NCI-H524 (cell line): ENCODE results near the gene EMX1.
A peak's percentile ranks its signal among the peaks of the same experiment; 100 is the strongest.

ENCODE experiments used
- DNase-seq, 2 experiments: peaks; one replicate each; lab custom pipeline; 2025; lab: John Stamatoyannopoulos, UW

Gene EMX1

DNA sequence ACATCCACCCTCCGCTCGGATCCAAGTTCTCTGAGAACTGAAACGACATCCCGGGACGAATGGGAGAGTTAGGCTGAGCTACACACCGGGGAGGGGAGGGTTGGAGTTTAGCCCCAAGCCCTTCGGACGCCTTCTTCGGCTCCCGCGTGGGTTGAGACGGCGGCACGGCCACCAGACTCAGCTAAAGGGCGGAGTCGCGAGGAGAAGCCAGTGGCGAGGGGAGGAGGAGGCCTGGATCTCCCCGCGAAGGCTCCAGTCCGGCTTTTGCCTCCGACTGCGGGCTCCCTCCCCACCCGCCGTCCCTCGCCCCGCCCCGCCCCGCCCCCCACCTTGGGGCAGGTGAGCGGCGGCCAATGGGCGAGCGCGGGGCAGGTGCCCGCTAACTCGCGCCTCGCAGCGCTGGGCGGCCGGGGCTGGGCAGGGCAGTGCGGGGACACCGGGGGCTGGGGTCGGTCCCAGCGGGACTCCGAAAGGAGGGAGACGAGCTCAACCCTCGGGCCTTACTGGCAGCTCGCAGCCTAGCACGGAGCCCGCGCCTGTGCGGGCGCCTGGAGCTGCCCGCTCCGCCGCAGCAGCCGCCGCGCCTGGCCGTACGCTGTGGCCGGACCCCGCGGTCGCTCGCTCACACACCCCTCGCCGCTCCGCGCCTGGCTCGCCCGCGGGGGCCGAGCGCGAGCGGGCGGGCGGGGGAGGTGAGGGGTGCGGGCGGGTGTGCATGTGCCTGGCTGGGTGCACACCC lies at the start of gene EMX1:
Gene EMX1, plus strand, starts transcription at position 382 of the 739 bp plus-strand sequence. Its CDS starts 334 bp downstream, at position 716.
- DNase-seq = peak; percentile 36 to 66

DNA sequence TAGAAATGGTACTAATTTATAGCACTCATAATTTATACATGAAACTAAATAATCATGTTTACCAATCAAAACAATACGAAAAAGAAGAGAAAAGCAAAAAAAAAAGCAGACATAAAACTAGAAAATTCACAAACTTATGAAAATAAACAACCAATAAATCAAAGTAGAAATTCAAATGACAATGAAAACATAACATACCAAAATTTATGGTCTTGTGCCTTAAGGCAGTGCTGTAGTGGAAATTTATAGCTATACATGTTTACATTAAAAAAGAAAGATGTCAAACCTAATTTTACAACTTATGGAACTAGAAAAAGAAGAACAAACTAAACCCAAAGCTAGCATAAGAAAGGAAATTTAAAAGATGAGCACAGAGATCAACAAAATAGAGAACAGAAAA lies 46.3 kb upstream of the EMX1 start:
- DNase-seq = no peak

DNA sequence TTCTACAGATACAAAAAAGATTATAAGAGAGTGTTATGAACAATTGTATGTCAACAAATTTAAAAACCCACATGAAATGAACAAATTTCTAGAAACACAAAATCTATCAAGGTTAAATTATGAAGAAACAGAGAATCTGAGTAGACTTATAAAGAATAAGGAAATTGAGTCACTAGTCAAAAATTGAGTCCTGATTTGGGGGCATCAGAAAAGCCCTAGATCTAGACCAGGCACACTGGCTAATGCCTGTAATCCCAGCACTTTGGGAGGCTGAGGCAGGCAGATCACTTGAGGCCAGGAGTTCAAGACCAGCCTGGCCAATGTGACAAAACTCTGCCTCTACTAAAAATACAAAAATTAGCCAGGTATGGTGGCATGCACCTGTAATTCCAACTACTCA lies 45.4 kb upstream of the EMX1 start:
- DNase-seq = no peak

DNA sequence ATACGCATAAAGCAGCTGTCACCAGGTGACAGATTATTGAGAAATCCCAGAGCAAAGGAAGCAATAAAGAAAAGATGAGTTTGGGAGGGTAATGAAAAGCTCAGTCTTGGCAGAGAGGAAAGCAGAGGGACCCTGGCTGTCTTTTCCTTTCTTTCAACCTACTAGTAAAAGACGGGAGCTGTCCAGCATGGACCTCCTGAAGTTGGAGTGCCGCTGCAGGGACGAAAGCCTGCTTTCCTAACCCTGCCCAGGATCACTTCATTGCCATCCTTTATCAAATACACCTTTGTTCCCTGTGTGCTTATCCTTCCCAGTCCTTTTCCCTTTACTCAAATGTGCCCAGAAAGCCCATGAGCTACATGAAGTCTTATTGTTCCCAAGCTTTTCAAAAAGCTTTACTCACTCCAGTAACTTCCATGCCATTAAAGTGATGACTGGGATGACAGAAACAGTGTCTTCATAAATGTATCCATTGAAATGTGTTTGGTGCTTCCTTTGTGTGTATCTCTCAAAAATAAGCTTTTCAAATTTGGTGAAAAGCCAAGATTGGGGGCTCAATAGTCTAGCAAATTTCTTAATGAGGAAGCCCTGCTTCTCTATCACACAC lies 33.9 kb upstream of the EMX1 start:
- DNase-seq = no peak

DNA sequence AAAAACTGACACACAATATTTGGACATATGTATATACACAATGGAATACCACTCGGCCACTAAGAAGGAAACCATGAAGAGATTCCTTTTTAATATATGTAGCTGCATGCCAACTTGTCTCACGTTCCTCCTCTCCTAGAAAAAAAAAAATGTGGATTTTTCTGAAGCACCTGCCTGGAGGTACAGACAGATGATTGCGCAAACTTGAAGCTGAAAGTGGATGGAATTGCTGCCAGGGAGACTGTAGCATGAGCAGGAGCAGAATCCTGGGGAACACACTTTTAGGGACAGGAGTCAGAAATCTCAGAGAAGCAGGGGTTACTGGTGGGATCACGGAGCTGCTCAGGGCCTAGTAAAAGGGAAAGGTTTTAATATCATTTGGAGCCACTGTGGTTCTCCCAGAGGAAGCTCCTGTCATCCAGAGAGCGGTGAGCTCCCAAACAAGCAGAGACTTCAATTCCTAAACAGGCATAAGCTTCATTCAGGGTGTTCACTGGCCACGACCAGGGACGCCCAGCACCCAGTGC lies 30.8 kb upstream of the EMX1 start:
- DNase-seq = peak in 1 of 2 experiments; percentile 30

DNA sequence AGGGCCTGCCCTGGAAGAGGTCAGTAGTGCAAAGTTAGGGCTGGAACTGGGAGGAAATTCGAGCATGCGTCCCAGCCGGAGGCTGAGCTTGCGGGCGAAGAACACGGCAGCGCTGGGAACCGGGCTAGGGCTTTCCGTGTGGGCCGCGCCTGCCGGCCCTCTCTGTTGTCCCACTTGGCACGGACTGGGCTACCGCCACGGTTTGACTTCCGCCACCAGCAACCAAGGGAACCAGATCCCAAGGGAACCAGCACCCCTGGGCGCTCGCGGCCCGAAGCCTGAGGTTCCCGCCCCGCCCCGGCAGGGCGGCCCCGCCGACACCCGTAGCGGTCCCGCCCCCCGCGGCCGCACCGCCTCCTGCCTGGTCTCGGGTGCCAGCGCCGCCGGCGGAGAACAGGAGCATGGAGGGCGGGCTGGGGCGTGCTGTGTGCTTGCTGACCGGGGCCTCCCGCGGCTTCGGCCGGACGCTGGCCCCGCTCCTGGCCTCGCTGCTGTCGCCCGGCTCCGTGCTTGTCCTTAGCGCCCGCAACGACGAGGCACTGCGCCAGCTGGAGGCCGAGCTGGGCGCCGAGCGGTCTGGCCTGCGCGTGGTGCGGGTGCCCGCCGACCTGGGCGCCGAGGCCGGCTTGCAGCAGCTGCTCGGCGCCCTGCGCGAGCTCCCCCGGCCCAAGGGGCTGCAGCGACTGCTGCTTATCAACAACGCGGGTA lies 30.1 kb upstream of the EMX1 start, which contains the start of gene SPR:
Gene SPR, plus strand, starts transcription at position 377 of the 708 bp plus-strand sequence. Its CDS starts 25 bp downstream, at position 402.
- peak; percentile 35 to 60 for DNase-seq

DNA sequence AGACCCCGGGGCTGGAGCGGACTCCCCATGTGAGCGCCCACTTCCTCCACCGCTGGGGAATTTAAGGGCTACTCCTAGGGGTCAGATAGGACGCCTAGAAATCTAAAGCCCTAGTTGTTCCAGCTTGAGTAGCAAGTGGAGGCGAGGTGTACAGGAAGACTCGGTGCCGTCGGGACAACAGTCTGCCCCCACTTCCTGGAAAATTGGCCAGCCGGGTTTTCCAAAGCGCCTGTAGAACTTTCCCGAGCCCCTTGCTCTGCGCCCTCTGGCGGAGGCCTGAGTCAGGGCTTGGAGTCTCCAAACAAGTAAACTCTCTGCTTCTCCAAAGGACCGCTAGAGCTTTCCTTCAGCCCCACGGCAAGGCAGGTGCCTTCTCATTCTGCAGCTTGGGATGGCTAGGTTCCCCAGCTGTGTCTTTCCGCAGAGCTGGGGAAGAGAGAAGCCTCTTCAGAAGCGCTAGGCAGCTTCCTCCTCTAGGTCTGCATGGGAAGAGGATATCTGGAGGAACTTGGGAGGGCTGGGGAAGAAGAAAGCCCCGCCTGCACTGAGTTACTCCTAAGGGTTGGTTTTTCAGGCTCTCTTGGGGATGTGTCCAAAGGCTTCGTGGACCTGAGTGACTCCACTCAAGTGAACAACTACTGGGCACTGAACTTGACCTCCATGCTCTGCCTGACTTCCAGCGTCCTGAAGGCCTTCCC lies 29.4 kb upstream of the EMX1 start:
- peak; percentile 79 to 87 for DNase-seq

DNA sequence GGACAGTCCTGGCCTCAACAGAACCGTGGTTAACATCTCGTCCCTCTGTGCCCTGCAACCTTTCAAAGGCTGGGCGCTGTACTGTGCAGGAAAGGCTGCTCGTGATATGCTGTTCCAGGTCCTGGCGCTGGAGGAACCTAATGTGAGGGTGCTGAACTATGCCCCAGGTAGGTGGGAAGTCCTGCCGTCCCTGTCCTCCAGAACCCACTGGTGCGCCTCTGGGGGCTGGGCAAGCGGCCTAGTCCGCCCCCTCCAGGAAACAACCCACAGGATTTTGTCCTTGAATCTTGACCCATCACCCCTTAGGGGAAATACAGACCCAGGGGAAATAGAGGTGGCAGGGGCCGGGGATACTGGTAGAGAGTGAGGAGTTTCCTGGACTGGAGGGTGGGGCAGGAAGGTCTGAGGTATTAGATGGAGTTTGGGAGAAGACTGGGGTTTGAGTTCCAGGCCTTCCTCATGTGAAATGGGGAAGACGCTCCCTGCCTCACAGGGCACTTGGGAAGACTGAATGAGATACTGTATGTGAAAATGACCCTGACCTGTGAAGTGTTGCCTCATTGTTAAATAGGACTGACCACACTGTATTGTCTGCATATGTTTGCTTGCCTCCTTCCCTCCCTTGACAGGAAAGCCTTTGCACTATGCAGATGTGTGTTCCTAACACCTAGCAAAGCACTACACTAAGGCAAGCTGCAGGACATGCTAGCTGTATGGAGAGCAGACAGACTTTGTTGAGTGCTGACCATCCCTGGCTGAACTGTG lies 28.7 kb upstream of the EMX1 start:
- peak in 1 of 2 experiments; percentile 13 for DNase-seq

DNA sequence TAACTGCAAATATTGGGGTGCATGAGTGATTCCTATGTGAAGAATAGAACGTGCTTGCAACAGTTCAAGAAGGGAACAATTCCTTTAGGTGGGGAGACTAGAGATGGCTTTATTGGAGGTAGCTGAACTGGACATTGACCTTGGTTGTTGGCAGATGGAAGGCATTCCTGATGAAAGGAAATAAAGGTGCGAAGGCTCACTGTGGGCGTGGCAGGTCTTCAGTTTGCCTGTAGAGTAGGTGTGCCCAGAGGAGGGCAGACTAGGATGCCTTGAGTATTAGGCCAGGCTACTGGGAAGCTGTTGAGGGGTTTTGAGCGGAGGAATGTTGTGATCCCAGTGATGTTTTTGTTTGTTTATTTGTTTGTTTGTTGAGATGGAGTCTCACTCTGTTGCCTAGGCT lies 27.3 kb upstream of the EMX1 start:
- DNase-seq = no peak

DNA sequence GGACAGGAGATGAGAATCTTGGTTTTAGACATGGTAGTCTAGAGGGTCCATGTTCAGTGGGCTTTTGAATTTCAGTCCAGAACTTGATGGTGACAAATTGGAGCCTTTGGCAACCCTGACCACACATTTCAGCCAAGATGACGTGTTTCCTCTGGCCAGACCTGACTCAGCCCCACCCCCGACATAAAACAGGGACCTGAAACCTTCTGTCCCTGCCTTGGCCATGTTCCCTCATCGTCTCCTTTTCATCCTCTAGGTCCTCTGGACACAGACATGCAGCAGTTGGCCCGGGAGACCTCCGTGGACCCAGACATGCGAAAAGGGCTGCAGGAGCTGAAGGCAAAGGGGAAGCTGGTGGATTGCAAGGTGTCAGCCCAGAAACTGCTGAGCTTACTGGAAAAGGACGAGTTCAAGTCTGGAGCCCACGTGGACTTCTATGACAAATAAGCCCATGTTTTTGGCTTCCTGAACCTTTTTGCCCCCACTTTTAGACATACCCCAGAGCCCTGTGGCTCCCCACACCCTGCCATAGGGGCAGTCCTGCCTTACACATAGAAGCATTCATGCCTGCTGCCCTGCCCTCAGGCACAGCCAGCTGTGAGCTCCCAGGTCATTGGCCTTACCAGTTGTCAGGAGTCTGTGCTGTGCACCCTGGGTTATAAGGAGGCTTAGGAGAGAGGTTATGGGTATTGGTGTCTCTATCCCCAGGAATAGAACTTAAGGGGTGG lies 26.1 kb upstream of the EMX1 start:
- DNase-seq = no peak

DNA sequence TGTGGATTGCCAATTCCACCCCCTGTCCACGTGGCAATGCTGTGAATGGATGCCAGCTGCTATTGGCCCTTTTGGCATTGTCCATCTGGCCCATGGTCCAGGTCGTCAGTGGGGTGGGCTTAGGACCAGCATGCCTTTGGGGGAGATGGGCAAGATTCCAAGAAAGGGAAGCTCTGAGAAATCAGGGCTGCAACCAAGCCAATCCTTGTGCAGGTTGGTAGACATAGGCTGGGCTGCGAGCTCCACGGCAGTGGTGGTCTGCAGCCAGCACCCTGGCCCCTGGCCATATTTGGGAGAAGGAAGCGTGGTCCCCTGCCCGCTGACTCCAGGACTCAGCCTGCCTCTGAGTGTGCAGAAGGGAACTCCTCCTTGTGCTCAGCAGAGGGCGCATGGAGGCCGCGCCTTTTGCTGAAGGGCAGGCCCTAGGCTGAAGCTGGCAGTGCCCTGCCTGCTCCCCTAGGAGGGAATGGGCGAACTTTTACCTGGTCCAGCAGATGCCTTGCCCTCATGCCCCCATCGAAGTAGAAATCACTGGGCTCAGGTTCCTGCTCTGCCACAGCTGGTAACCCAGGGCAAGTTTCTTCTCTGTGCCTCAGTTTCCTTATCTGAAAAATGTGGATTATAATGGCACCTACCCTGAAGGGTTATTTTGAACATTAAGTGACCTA lies 24.7 kb upstream of the EMX1 start:
- DNase-seq = peak; percentile 15 to 73

DNA sequence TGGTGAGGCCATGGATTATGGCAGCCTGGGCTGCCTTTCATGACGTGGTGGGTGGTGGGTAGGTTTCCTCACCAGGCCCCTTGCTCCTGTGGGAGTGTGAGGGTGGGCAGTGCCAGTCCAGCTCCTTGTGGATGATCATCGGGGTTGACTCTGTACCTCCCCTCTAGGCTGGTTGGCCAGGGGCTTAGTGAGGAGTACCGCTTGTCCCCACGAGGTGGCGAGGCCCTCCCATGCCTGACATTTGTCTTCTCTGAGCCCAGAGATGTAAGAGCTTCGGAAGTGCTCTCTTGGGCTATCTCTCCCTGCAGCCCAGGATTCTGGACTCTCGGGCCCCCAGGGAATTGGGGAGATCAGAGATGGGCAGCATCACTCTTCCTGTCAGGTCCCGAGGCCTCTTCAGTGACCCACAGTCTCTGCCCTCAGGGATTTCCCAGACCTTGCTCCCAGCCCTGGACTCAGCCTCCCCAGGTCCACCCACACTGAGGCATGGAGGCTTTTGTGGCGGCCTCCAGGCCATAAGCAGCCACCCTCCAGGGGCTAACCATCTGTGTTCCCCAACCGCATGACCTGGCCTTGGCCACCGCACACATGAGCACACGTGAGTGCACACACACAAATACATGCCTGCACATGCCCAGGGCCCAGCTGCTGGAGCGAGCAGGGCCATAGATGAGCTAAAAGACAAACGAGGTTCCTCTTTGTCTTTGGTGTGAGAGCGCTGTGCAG lies 23.6 kb upstream of the EMX1 start:
- DNase-seq = peak; percentile 45 to 71

DNA sequence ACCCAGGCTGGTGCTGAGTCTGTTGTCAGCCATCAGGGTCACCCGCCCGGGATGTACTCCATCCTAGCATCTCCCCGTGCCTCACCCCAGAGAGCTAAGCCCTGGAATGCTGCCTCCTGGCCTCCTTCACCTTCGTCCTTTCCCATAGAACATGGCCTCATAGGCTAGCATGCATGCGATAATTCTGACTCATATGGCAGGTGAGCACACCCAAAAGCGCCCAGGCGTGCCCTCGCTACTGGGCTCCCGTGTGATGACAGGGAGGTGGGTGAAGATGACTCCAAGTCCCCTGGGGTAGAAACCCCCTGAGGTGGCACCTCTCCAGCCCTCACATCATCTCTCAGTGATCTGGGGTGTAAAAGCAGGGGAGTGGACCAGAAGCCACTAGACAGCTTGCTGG lies 22.8 kb upstream of the EMX1 start:
- DNase-seq = no peak

DNA sequence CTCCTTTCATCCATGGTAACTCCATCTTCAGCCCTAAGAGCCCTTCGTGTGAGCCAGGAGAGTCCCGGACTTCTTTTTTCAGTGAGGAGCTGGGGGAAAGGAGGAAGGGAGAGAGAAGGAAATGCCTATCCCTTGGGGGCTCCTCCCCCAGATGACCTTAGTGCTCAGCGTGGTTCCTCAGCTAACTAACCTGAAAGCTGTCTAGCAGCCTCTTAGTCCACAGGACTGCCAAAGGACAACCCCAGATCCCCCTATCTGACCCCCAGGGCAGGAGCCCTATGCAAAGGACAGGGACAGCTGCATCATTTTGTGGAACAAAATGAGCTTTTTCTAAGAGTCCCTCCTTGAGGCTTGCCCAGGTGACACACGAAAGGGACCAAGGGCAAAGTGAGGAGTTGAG lies 22.2 kb upstream of the EMX1 start:
- no peak for DNase-seq

DNA sequence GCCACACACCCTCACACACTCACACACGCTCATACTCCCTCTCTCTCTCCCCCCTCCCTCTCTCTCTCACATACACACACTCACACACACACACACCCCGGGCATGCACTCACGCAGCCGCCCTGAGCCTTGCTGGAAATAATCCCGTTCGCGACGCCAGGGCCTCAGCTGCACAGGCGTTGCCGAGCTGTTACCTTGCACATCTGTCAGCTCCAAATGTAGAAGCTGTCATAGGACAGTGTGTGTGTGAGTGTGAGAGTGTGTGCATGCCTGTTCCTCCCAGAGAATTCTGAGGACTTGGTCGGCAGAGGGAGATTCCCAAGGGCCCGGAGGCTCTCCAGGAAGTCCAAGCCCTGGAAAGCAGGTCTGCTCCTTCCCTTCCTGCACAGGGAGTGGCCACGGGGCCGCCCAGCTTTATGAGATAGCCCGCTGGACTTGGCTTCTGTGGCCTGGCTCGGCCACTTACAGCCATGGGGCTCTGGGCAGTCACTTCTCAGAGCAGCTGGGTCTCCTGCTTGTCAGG lies 21.5 kb upstream of the EMX1 start:
- peak; percentile 54 to 81 for DNase-seq

DNA sequence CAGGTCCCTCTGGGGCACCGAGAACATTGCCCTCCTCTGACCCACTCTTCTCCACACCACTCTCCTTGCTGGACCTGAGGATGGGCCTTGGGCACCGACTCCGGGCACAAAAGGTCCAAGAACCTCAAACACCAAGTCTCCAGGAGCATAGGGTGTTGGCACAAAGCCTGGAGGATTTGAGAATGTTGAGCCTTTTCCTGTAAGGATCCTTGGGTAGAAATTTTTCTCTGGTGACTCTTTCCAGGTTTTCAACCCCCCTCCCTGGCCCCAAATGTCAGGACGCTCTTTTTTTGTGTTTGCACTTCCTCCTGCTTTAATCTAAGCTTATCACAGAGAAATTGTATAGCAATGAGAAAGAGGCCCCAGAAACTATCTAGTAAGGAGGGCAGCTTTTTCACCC lies 20.9 kb upstream of the EMX1 start:
- DNase-seq = no peak

DNA sequence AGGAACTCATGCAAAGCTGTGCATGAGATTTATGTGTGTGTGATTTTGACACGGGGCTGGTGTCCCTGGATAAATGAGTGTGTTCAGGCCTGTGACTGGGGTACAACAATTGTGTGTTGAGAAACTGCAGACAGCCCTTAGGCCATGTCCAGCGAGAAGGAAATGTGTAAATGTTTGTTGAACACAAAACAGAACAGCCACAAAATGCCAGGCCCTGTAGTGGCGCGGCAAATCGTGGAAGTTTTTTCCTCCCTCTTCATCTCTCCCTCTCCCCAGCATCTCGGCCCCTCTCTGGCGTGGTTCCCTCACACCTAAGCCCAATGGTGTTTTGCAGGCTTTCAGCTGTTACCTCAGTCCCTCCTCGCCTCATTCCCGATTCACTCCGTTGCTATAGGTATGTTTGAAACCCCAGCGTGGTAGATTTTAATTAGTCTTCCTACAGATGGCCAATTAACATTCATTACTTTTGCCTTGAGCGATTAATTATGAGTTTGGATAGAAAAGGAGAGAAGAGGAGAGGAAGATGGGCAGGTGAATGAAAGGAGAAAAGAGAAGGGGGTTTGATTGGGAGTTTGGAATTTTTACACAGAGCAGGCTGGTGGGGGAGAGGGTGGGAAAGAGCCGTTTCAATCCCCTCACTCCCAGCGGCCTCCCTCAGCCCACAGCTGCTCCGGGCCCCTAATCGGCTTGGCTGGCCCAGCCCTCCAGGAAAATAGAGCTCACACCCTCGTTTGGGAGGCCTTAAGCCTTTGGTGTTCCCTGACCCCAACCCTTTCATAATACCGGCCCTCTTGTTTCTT lies 19.3 kb upstream of the EMX1 start:
- DNase-seq = peak in 1 of 2 experiments; percentile 9

DNA sequence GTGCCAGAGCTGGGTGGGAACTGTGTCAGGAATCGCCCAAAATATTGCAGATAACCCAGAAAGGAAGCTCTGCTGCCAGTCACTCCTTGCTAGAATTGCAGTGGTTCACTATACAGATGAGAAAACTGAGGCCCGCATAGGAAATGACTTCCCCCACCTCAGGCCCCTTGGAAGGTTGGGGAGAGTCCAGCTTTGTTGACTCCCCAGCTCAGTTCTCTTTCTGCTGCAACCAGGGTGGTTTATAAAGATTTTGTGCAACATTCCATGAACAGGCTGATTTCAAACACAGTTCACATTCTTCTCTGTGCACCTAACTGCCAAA lies 18.8 kb upstream of the EMX1 start:
- no peak for DNase-seq
